PFSK-1 (cell line): Measurements from ENCODE around the gene MYRFL.

Experiments used
- FOXP2 ChIP-seq: optimal IDR thresholded peaks from 2 replicates; pipeline ENCODE3; 2011; ENCODE audit warnings: borderline replicate concordance, control low read depth, inconsistent platforms; ENCODE audit not compliant: insufficient read depth; ENCODE audit errors: extremely low read length, extremely low read depth
- POLR2AphosphoS5 ChIP-seq: IDR thresholded peaks from 2 replicates; pipeline ENCODE4 v1.6.1; 2012; ENCODE audit warnings: low read depth, mild to moderate bottlenecking, control low read depth, low read length, moderate library complexity
- SIN3A ChIP-seq: IDR thresholded peaks from 2 replicates; pipeline ENCODE4 v1.6.1; 2012; ENCODE audit warnings: mild to moderate bottlenecking, low read length, moderate library complexity, borderline replicate concordance; ENCODE audit not compliant: insufficient read depth
- TAF1 ChIP-seq: IDR thresholded peaks from 2 replicates; pipeline ENCODE4 v1.6.1; 2012; ENCODE audit warnings: low read length, control low read depth, borderline replicate concordance; ENCODE audit not compliant: insufficient read depth
- TF ChIP-seq, protein P1 (sequence below), 2 experiments: IDR thresholded peaks; 2 replicates each; pipeline versions ENCODE4 v1.6.1 to v1.8.0; 2011 to 2012; ENCODE audit warnings: low read depth in 2 of 2, low read length in 2 of 2, control low read depth in 1 of 2, inconsistent platforms in 1 of 2, mild to moderate bottlenecking in 1 of 2, moderate library complexity in 1 of 2; ENCODE audit not compliant: insufficient read depth in 1 of 2

The MYRFL gene

DNA sequence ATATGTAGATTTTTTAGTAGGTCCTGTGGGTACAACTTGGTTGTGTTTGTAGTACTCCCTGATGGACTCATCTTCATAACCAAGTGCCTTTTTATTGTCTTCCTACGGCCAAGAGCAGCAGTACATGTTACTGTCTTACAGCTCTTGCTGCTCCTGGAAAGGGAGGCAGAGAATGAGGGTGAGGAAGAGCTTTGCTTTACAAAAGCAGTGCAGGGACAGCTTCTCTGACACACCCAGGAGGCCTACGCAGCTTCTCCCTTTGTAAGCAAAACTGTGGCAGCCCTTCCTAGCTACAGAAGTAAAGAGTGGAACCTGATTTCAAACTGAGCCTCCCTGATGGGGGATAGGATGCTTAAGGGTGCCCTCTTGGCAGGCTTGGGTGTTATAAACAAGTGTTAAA is 18.6 kb downstream of the MYRFL start:
- TF ChIP-seq POLR2AphosphoS5 (no peak), SIN3A (no peak)

GRCh38 chr12:69844416-69844815 is 19.4 kb downstream of the MYRFL start:
- TF ChIP-seq SIN3A (no peak), POLR2AphosphoS5 (no peak), FOXP2 (no peak), TAF1 (no peak)
- TF ChIP-seq, protein P1, sequence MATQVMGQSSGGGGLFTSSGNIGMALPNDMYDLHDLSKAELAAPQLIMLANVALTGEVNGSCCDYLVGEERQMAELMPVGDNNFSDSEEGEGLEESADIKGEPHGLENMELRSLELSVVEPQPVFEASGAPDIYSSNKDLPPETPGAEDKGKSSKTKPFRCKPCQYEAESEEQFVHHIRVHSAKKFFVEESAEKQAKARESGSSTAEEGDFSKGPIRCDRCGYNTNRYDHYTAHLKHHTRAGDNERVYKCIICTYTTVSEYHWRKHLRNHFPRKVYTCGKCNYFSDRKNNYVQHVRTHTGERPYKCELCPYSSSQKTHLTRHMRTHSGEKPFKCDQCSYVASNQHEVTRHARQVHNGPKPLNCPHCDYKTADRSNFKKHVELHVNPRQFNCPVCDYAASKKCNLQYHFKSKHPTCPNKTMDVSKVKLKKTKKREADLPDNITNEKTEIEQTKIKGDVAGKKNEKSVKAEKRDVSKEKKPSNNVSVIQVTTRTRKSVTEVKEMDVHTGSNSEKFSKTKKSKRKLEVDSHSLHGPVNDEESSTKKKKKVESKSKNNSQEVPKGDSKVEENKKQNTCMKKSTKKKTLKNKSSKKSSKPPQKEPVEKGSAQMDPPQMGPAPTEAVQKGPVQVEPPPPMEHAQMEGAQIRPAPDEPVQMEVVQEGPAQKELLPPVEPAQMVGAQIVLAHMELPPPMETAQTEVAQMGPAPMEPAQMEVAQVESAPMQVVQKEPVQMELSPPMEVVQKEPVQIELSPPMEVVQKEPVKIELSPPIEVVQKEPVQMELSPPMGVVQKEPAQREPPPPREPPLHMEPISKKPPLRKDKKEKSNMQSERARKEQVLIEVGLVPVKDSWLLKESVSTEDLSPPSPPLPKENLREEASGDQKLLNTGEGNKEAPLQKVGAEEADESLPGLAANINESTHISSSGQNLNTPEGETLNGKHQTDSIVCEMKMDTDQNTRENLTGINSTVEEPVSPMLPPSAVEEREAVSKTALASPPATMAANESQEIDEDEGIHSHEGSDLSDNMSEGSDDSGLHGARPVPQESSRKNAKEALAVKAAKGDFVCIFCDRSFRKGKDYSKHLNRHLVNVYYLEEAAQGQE (IDR thresholded peaks at IDR 0.05; ENCODE audit: insufficient read depth in 1 of 2, low read depth in 2 of 2, low read length in 2 of 2) = no peak

DNA sequence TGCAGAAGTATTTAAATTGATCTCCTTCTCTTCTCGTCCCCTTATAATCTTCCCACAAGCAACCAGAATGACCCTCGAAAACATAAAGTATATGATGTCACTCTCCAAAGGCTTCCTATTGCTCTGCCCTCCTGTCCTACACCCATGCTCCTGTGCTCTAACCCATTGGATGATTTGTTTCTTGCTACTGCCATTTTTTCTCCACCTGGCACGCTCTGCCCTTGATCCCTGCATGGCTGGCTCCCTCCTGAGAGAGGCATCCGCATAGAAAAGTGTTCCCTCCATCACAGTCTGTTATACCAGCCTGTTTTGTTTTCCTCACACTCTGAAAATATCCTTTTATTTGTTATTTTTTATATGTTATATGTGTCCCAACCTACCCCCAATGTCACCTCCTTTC is 19.8 kb downstream of the MYRFL start:
- no peak for TF ChIP-seq FOXP2
- TF ChIP-seq SIN3A = no peak
- TF ChIP-seq TAF1 = no peak
- TF ChIP-seq, protein P1 (IDR thresholded peaks at IDR 0.05; ENCODE audit: insufficient read depth in 1 of 2, low read depth in 2 of 2, low read length in 2 of 2) = no peak
- no peak for TF ChIP-seq POLR2AphosphoS5

- TF ChIP-seq FOXP2 (no peak), POLR2AphosphoS5 (no peak), TAF1 (no peak), SIN3A (no peak)
- TF ChIP-seq, protein P1 (IDR thresholded peaks at IDR 0.05; ENCODE audit: insufficient read depth in 1 of 2, low read depth in 2 of 2, low read length in 2 of 2) = no peak
These were observed 21.9 kb downstream of the MYRFL start for GRCh38 chr12:69846976-69847375.

DNA sequence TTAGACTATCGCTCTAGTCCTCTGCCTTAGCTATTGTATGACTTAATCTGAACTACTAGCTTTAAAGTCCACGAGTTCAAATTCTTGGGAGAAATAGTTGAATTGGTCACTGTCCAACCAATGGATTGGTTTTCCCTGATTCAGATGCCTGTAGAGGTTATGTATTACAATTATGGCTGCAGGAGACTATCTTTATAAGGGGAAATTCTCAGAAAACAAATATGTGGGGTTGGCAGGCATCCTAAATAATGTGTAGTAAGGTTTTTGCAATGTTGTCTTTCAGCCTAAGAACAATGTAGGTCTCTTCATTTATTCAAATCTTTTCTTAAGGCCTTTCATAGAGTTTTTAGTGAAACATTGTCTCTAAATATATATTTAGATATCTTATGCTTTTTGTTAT is 26.9 kb downstream of the MYRFL start:
- TF ChIP-seq FOXP2 = no peak
- TF ChIP-seq POLR2AphosphoS5 = no peak
- no peak for TF ChIP-seq SIN3A
- TF ChIP-seq, protein P1 (IDR thresholded peaks at IDR 0.05; ENCODE audit: insufficient read depth in 1 of 2, low read depth in 2 of 2, low read length in 2 of 2) = no peak
- TF ChIP-seq TAF1 = no peak
